Measurements from ENCODE around the gene WNK4.
A peak's percentile ranks its signal among the peaks of the same experiment; 100 is the strongest.

Gene WNK4

DNA sequence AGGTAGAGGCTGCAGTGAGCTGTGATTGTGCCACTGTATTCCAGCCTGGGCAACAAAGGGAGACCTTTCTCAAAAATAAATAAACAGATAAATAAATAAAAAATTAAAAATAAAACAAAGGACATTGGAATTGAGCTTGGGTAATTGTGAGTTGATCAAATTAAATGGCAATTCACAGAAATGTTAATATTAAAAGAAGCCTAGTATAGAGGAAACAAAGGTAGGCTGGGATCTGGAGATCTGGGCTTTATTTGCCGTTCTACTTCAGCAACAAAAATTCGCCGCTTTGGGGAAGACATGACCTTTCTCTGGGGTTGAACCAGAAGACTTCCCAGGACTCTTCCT, 7.5 kb upstream of the WNK4 start:
- no peak for DNase-seq (ENCODE audit: low read depth)

DNA sequence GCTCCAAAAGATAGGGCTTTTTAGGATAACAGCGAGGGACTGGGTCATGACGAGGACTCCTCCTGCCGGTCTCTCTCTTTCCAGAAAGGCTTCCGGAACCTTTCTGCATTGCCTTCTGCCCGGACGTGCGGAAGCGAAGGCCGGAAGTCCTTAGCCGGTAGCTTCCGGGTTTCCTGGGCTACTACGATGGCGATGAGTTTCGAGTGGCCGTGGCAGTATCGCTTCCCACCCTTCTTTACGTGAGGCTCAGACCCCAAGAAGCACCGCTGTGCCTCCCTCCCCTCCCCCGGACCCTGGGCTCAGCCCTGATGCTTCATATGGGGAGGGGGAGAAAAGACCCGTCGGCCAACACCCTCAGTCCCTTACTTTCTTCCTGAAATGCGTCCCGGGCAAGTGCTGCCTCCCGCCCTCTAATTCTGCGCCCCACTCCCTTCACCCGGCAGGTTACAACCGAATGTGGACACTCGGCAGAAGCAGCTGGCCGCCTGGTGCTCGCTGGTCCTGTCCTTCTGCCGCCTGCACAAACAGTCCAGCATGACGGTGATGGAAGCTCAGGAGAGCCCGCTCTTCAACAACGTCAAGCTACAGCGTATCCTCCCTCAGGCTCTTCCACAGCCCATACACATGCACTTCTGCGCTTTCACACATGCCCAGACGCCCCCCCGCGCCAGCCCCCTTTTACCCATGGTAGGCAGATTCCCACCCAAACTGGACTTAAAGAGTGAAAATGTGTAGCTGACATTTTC, 6.9 kb upstream of the WNK4 start, which contains the start of gene VPS25:
Gene VPS25 (plus strand): TSS at position 160 of the 746 bp plus-strand sequence. CDS start 27 bp downstream, at position 187.
- DNase-seq (ENCODE audit: low read depth) = peak; percentile 66

DNA sequence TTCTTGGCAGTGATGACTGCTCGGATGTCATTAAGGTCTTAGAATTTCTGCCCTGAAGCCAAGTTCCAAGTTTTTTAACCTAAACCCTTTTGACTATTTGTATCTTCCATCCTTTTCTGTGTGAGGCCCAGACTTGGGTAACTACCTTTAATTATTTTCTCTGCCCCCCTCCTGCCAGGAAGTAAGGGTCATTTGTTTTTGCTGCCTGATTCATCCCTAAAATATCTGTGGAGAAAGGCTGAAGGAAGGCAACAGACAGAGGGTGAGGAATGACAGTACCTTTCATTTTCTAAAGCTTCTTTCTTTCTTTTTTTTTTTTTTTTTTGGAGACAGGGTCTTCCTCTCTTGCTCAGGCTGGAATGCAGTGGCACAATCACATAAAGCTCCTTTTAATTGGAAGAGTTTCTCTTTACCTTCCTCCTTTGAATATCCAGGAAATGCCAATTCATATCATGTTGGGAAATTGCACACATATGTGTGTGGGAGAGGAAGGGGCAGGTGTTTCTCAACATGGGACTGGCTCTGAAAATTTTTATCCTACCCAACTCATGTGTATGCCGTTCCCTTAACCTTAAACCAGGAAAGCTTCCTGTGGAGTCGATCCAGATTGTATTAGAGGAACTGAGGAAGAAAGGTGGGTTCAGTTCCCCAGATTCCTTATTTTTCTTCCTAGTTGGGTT, 6.2 kb upstream of the WNK4 start:
- DNase-seq (ENCODE audit: low read depth) = no peak

DNA sequence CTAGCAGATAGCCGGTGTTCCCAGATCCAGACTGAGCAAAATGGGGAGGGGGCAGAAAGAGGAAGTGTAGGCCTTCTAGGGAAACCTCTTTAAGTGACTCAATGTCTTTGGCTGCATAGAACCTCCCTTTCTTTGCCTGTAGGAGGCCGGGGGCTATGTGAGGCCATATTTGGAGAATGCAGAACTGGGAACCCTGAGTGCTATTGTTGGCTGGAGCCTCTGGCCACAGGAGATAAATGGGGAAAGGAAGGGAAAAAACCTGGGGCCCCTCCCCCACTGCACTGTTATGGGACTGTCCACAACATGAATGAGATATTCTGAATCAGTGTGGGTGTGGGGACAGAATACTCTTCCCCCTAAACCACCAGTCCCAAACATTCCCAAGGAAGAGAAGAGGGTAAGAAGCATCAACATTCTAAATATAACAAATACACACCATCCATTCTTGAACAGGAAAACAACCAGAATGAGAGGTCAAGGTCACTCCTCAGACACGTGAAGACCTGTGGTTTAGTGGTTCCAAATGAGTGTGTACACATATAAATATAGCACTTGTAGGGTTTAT, 4.8 kb upstream of the WNK4 start:
- no peak for DNase-seq (ENCODE audit: low read depth)

DNA sequence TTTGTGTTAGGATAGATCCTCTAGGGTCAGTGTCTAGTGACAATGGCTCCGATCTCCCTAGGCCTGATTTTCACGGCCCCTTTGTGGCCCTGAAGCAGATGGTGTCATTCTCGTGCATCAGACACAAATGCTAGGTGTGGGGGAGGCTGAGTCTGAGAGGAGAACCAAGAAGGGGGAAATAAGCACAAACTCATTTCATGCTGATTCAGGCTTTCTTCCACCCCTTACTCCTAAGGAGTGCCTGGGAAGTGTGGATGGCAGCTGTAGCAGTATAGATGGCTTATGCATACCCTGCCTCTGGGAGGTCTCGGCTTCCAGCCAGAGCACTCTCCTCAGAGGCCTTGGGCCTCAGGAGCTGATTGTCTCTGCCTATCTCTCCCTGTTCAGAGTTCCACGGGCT, 1.8 kb upstream of the WNK4 start:
- DNase-seq (ENCODE audit: low read depth) = no peak

DNA sequence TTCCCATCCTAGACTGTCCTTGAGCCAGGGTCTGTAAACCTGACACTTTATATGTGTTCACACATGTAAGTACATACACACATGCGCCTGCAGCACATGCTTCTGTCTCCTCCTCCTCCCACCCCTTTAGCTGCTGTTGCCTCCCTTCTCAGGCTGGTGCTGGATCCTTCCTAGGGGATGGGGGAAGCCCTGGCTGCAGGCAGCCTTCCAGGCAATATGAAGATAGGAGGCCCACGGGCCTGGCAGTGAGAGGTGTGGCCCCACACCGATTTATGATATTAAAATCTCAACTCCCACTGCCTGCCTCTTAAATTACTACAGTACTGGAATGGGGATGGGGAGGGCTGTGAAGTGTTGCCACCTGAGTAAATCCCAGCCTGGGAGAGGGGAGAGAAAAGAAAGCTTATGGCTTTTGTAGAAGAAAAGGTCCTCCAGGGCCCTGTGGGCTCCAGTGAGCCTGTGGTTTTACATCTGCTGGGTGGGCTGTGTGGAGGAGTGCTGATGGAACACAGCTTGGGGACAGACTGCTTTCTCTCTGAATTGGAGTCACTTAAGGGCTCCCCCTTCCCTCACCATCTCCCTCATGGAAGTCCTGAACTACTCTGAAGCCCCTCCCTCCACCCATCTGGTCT, 990 bp upstream of the WNK4 start:
- no peak for DNase-seq (ENCODE audit: low read depth)

DNA sequence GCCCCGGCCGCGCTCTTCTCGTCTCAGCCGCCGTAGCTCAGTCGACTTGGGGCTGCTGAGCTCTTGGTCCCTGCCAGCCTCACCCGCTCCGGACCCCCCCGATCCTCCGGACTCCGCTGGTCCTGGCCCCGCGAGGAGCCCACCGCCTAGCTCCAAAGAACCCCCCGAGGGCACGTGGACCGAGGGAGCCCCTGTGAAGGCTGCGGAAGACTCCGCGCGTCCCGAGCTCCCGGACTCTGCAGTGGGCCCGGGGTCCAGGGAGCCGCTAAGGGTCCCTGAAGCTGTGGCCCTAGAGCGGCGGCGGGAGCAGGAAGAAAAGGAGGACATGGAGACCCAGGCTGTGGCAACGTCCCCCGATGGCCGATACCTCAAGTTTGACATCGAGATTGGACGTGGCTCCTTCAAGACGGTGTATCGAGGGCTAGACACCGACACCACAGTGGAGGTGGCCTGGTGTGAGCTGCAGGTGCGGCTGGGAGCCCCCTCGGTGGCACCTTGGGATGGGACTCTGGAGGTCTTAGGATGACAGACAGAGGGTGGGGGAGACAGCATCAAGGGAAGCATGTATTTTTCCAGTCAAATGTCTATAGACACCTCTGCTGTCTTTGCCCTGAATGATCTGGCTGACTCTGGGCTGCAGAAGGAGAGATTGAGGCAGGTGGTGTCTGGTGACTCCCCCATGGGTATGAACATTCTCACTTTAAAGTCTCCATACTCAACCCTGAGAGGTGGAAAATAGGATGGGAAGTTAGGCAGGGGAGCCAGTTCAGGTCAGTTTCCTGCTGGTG, 635 bp downstream of the WNK4 start:
- no peak for DNase-seq (ENCODE audit: low read depth)

DNA sequence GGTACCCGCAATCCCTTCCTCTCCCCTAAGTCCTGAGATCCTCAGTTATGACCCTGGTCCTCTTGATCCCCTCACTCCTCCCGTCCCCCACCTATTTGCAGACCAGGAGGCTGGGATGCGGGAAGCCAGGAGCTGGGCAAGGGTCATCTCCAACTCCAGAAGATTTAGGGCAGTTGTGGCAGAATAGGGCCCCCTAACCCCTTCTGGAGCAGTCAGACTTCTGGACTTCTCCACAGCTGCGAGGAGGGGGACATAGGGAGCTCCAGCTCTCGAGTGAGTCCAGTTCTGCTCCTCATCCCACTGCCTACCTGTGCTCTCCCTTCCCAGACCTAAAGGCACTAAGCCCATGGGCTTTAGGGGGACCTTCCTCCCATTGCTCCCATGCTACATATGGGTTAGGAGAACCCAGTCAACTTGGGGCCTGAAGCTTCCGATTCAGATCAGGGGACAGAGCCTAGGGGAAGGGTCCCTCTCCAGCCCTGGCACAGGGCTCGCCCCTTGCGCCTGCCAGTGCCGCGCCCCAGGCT, 1.3 kb downstream of the WNK4 start:
- no peak for DNase-seq (ENCODE audit: low read depth)

DNA sequence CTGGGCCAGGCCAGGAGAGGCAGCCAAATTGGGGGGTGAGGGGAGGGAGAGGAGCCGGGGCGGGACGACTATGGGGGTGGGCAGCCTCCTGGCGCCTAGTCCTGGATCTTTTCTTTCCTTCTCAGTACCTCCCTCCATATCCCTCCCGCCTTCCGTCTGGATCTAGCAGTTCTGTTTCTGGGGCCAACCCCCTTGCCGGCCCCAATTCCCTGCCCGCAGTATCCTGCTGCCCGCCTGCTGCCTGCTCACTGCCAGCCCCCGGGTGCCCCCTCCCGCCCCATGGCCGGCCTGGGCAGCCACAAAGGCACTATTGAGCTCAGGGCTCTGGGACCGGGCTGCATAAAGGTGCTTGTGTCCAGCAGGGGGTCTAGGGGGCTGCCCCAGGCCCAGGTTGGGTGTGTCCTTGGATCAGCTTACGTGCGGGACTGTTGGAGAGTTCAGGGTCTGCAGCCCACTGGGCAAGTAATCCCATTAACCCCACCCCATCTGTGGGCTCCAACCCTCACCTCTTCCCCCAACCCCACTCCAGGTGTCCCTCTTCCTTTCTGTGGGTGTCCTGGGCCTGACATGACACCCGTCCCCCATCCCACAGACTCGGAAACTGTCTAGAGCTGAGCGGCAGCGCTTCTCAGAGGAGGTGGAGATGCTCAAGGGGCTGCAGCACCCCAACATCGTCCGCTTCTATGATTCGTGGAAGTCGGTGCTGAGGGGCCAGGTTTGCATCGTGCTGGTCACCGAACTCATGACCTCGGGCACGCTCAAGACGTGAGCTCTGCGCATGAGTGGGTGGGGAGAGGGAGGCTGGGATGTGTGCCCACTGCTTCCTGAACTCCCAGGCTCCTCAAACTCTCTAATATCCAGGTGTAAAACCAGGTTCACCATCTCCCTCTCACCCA, 2.0 kb downstream of the WNK4 start:
- DNase-seq (ENCODE audit: low read depth) = no peak

DNA sequence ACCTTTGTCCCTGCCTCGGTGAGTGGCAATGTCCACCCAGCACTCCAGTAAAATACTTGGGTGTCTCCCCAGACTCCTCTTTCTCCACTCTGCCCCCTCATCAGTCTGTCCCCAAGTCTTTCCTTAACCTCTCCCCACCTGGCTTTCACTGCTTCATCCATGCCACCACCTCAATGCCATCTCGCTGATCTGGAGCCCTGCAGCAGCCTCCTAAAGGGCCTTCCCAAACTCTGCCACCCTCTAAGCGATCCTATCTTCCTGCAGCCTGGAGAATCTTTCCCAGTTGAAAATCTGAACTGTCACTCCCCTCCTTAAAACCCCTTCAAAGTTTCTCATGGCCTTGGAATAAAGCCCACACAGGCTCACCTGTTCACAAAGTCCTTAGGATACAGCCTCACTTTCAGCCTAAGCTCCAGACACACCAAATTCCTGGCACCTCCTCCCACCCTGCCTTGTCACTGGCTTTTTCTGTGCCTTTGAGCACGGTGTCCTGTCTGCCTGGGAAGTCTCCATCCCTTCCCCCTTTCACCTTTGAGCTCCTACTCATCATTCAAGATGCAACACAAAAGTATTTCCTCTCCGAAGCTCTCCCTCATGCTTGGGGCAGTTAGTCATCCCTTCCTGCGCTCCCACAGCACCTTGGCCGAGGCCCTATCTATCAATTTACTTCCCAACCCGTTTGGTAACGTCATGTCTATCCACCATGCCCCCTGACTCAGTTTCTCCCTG, 2.8 kb downstream of the WNK4 start:
- no peak for DNase-seq (ENCODE audit: low read depth)

DNA sequence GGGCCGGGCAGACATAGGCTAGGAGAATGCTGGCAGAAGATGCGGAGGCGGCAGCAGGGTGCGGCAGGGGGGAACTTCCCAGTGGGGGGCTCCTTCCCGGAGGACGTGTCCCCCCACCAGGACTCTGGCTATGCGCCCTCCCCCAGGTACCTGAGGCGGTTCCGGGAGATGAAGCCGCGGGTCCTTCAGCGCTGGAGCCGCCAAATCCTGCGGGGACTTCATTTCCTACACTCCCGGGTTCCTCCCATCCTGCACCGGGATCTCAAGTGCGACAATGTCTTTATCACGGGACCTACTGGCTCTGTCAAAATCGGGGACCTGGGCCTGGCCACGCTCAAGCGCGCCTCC, 3.4 kb downstream of the WNK4 start:
- no peak for DNase-seq (ENCODE audit: low read depth)

DNA sequence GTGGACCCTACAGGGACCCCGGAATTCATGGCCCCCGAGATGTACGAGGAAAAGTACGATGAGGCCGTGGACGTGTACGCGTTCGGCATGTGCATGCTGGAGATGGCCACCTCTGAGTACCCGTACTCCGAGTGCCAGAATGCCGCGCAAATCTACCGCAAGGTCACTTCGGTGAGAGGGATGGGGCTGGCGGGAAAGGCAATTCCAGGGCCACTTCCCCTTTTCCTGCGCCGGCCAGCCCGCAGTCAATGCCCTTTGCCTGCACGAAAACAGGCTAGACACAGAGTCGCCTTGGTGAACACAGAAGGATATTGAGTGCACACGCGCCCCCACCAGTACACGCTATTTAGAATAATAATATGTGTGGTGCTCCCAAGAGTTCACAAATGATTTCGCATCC, 4.0 kb downstream of the WNK4 start:
- DNase-seq (ENCODE audit: low read depth) = no peak

DNA sequence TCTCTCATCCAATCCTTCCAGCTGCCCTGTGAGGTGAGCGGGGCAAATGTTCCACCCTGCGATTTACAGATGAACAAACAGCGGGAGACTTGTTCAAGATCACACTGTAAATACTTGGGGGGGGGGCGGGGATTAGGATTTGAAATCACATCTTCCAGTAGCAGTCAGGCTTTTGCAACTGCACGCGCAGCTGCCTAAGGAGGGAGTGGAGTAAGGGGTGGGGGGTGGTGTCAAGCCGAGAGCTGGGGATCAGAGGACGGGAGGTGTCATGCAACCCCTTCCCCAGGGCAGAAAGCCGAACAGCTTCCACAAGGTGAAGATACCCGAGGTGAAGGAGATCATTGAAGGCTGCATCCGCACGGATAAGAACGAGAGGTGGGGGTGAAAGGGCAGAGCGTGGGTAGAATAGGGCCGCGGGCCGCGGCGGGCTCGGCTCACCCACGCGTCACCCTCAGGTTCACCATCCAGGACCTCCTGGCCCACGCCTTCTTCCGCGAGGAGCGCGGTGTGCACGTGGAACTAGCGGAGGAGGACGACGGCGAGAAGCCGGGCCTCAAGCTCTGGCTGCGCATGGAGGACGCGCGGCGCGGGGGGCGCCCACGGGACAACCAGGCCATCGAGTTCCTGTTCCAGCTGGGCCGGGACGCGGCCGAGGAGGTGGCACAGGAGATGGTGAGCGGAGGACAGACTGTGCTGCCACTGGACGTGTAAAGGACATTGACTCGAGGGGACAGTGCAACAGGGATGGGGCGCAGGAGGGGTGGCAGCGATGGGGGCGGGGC, 4.6 kb downstream of the WNK4 start:
- no peak for DNase-seq (ENCODE audit: low read depth)

DNA sequence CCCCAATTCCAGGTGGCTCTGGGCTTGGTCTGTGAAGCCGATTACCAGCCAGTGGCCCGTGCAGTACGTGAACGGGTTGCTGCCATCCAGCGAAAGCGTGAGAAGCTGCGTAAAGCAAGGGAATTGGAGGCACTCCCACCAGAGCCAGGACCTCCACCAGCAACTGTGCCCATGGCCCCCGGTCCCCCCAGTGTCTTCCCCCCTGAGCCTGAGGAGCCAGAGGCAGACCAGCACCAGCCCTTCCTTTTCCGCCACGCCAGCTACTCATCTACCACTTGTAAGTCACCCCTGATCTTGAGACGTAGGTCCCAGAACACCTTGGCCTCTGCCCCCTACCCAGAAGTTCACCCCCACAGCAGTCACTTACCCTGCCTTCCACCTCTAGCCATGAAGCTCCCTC, 6.9 kb downstream of the WNK4 start:
- DNase-seq (ENCODE audit: low read depth) = no peak

DNA sequence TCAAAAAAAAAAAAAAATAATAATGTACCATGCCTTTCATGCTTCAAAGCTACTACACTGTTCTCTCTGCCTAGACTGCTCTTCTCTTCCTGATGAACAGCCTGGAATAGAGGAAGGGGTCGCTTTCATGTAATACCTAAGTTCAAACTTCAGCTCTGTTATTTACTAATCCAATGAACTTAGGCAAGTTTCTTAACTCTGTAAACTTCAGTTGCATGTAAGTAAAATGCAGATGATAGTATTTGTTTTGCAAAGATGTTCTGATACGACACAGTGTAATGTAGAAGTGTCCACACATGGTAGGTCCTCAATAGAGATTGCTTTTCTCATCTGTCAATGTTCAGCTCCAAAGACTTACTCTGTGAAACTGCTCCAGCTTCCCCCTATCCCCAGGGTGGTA, 11.5 kb downstream of the WNK4 start:
- DNase-seq (ENCODE audit: low read depth) = no peak

DNA sequence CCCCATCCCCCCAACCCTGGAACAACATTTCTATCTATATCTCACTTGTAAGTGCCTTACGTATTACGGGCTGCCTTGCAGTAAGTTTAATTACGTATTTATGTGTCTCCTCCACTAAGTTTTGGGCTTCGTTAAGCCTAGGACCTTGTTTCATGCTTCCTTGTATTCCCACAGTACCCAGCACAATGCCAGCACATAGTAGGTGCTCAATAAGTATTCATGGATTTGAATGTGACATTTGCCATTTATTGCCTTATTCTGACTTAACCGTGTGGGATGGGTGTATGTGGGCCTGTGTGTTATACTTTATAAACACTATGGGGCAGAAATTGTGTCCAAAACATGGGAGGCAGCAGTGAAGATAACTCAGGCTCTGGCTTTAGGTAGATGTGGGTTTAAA, 12.1 kb downstream of the WNK4 start:
- DNase-seq (ENCODE audit: low read depth) = no peak

DNA sequence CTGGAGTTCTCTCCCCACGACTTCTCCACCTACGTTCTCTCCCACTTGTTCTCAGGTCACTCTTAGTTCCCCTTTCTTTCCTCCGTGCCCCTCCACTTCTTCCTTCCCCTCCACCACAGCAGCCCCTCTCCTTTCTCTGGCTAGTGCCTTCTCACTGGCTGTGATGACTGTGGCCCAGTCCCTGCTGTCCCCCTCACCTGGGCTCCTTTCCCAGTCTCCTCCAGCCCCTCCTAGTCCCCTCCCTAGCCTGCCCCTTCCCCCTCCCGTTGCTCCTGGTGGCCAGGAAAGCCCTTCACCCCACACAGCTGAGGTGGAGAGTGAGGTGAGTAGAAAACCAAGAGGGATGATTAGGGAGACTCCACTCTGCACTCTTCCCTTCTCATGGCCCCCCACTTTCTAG, 14.7 kb downstream of the WNK4 start:
- DNase-seq (ENCODE audit: low read depth) = no peak

DNA sequence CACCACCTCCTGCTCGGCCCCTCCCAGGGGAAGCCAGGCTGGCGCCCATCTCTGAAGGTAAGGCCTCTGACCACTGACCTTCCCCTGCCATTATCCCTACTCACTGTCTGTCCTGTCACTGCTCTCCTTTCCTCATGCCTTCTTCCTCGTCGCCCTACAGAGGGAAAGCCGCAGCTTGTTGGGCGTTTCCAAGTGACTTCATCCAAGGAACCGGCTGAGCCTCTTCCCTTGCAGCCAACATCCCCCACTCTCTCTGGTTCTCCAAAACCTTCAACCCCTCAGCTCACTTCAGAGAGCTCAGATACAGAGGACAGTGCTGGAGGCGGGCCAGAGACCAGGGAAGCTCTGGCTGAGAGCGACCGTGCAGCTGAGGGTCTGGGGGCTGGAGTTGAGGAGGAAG, 15.1 kb downstream of the WNK4 start:
- DNase-seq (ENCODE audit: low read depth) = no peak

DNA sequence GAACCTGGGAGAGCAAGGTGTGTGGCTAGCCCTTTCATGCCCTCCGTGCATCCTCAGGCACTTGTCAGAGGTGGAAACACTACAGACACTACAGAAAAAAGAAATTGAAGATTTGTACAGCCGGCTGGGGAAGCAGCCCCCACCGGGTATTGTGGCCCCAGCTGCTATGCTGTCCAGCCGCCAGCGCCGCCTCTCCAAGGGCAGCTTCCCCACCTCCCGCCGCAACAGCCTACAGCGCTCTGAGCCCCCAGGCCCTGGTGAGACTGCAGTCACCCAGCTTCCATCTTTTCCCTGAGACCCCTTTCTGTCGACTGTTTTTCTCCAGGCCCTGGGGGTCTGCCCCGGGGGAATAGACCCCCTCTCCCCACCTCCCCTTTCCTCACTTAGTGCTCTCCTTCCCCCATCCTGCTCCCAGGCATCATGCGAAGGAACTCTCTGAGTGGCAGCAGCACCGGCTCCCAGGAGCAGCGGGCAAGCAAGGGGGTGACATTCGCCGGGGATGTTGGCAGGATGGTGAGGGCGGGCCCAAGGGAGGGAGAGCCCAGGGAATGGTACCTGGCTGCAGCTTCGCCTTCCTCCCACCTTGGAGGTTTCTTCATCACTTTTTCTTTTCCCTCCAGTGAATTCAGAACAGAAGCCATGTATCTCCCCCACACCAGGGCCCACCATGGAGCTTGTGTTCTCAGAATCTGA, 15.8 kb downstream of the WNK4 start:
- no peak for DNase-seq (ENCODE audit: low read depth)

Measured in stimulated activated CD8-positive, alpha-beta memory T cell treated with anti-CD3 and anti-CD28 coated beads, Interleukin-4, amount 100 ng/mL, for 24 hours (primary cell).